Retina (tissue), 1 donor: ENCODE measurements around the gene GSN.

Experiments used
- DNase-seq: peaks from one replicate; pipeline ENCODE4 v3.0.0-alpha.2; 2016

The GSN gene

GRCh38 chr9:121357011-121357410 is 89.0 kb downstream of the GSN start:
- DNase-seq: no peak

GRCh38 chr9:121358751-121359150 is 90.8 kb downstream of the GSN start:
- no peak for DNase-seq

- DNase-seq: no peak
Observed at GRCh38 chr9:121359351-121360294, 91.7 kb downstream of the GSN start.

DNA sequence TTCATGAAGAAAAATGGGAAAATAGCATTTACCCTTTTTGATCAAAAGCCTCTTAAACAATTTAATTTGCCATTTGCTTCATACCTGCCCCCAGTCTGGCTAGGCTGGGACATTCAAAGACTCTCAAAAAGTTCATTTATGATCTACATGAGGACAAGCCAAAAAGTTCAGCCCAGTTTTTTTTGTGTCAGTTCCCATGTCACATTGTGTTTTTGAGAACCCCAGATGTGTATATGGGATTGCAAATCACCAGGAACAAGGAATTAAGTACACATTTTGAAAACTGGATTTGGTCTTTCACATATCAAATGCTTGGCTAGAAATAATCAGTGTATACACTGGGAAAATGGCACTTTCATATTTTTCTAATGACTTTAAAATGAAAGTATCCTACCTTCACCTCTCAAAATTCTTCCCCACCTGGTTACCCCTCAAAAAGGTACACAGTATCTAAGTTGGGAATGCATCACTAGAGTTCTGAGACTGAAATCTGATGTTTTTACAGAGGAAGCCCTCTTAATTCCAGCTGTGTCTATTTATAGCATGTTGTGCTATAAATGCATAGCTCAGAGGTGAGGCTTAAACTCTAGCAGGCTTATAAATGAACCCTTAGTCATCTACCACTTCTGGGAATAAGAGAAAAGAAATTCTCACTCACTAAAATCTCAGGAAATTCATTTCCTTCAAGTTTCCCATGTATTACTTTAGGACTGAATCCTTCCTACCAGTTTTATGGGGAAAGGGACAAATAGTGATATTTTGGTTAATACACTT is 92.8 kb downstream of the GSN start:
- DNase-seq: no peak

GRCh38 chr9:121362813-121363621 is 95.1 kb downstream of the GSN start:
- no peak for DNase-seq

DNA sequence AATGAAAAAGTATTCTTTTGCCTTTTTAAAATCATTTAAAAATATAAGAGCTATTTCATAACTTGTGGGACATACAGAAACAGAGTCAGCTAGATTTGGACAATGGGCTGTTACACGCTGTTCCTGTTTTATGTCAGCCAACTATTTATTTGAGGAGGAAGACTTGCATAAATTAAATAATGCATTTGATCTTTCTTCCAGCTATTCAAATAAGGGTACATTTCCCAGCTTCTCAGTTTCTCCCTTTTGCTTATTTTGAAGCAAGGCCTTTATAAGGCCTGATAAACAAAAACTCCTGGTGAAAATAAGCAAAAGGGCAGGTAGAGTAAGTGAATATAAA is 95.6 kb downstream of the GSN start:
- DNase-seq: no peak

GRCh38 chr9:121364077-121364476 is 96.1 kb downstream of the GSN start:
- no peak for DNase-seq

GRCh38 chr9:121364886-121365285 is 96.9 kb downstream of the GSN start:
- no peak for DNase-seq

GRCh38 chr9:121365564-121365963 is 97.6 kb downstream of the GSN start:
- DNase-seq: no peak

- no peak for DNase-seq
Observed at GRCh38 chr9:121366611-121367192, 98.7 kb downstream of the GSN start.

- no peak for DNase-seq
Observed at GRCh38 chr9:121367306-121368137, 99.6 kb downstream of the GSN start.

GRCh38 chr9:121368138-121368522 is 100.2 kb downstream of the GSN start:
- no peak for DNase-seq

GRCh38 chr9:121368745-121369144 is 100.8 kb downstream of the GSN start:
- DNase-seq: no peak

DNA sequence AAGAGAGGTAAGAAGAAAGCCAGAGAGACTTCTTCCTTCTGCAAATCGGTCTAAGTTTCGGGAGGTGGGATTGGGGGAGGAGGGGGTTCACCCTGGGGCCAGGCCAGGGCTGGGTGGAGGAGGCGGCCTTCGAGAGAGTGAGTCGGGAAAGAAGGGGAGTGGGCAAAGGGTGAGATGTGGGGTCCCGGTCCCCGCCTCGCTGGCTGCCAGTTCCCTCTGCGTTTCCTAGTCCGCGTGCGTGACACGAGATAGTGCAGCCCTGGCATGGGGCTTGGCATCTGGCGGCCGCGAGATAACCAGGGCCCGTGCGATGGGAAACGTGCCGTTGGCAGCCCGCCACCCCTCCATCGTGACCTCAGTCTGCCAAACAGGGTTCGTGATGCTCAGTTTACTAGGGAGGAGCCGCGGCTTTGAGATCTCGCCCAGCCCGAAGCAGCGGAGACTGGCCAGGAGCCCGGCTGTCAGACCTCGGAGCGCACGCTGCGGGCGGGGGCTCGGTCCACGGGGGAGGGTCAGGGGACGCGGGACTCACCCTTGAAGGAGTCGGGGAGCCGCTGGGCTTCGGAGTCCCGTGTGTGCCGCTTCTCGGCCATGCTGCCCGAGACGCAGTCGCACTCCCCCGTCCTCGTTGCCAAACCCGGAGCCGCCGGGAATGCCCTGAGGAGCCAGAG is 101.8 kb downstream of the GSN start, which contains the start of gene STOM:
TSS of gene STOM (minus strand) at position 656 of the 671 bp plus-strand sequence. CDS start at position 593, 63 bp downstream.
- DNase-seq: no peak

GRCh38 chr9:121371495-121372061 is 103.6 kb downstream of the GSN start:
- no peak for DNase-seq

GRCh38 chr9:121372239-121373010 is 104.5 kb downstream of the GSN start:
- no peak for DNase-seq

DNA sequence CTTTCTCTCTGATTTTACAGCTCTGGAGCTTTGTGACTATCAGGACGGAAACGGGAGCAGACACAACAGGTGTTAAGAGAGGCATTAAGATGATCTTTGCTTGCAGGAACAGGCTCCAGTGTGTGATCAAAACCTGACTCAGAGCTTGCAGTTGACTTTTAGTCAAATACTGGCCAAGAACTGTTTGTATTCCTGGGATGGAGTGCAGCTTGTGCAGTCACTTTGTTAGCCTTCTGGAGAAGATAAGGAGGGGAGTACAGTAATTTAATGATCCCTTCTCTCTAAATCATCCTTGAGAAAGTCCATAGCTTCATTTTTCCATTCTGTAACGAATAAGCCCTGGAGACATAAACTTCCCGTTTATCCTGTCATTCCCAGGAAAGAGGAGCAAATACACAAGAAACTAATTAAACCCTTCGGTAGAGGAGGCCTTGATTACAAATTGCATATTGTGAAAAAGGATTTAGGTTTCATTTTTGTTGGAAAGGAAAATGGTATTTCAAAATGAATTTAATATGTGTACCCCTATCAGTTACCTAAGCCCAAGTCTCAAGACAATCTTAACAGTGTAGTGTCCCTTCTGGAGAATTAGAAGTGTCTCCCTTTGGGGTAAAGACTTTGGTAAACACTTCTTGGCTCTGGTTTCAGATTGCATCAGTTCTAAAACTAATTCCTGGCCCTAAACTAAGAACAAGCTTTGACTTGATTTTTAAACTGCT is 105.2 kb downstream of the GSN start:
- DNase-seq: no peak

DNA sequence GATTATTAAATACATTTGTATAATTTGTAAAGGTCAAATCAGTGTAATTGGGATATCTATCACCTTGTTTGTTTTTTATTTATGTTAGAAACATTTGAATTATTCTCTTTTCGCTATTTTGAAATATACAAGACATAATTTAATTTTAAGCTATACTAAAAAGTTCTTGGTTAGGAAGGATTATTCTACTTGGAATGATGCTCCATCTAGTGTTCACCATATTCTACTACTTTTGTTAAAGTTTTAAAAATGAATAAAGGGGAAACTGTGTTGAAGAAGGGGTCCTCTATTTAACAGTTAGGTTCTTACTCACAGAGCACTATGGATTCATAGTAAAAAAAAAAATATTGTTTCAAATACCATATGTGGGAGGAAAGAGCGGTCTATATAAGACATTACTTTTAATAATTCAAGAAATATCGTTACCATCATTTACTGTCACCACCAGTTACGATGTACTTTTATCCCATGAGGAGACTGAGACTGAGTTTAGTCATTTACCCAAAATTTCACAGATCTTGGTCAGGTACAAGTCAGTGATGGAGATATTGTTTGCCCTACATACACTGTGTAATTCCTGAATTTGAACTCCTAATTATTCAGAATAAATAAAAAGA is 108.4 kb downstream of the GSN start:
- DNase-seq: no peak

GRCh38 chr9:121380846-121381245 is 112.9 kb downstream of the GSN start:
- DNase-seq: no peak
